Ishikawa (cell line): ENCODE results near the gene HDGFL2.

Experiments
- CEBPB ChIP-seq: IDR thresholded peaks from 2 replicates; pipeline ENCODE4 v1.6.1; 2012
- CREB1 ChIP-seq: IDR thresholded peaks from 2 replicates; pipeline ENCODE4 v1.6.1; 2012; ENCODE audit warnings: low read depth
- EGR1 ChIP-seq: IDR thresholded peaks from 2 replicates; pipeline ENCODE4 v1.6.1; 2012
- EP300 ChIP-seq: IDR thresholded peaks from 2 replicates; pipeline ENCODE4 v1.6.1; 2012; ENCODE audit warnings: borderline replicate concordance
- MAX ChIP-seq: IDR thresholded peaks from 2 replicates; pipeline ENCODE4 v1.6.1; 2012
- REST ChIP-seq: IDR thresholded peaks from 2 replicates; pipeline ENCODE4 v1.6.1; 2012; ENCODE audit warnings: low read depth, mild to moderate bottlenecking
- TAF1 ChIP-seq: IDR thresholded peaks from 2 replicates; pipeline ENCODE4 v1.6.1; 2012; ENCODE audit warnings: low read depth, mild to moderate bottlenecking
- TEAD4 ChIP-seq: IDR thresholded peaks from 2 replicates; pipeline ENCODE4 v1.6.1; 2012
- USF1 ChIP-seq: IDR thresholded peaks from 2 replicates; pipeline ENCODE4 v1.6.1; 2012
- YY1 ChIP-seq: IDR thresholded peaks from 2 replicates; pipeline ENCODE4 v1.6.1; 2012; ENCODE audit warnings: low read depth
- ZBTB7A ChIP-seq: IDR thresholded peaks from 2 replicates; pipeline ENCODE4 v1.6.1; 2012; ENCODE audit warnings: low read depth

GRCh38 chr19:4516199-4516938, 44.3 kb downstream of the HDGFL2 start:
- TF ChIP-seq TEAD4 (no peak), CREB1 (no peak), EGR1 (no peak), REST (no peak), MAX (no peak), TAF1 (no peak), EP300 (no peak), ZBTB7A (no peak), CEBPB (peak; percentile 63; the same call in 1 of the 2 replicates), USF1 (no peak), YY1 (no peak)
